GM23338 (cell line): ENCODE measurements around the gene MORC3.

Experiments used
- CREB1 ChIP-seq: fragments of 250-450 bp; sonication (Bioruptor Pico); IDR thresholded peaks from 2 replicates; pipeline ENCODE4 v1.5.0; 2020; ENCODE audit warnings: low read depth, mild to moderate bottlenecking, moderate library complexity
- EZH2 ChIP-seq: fragments of 200-600 bp; sonication (generic); IDR thresholded peaks from one replicate; pipeline ENCODE4 v1.8.0; 2017; ENCODE audit warnings: antibody characterized with exemption, mild to moderate bottlenecking, low read depth; ENCODE audit not compliant: unreplicated experiment
- EZH2phosphoT487 ChIP-seq: fragments of 200-600 bp; sonication (generic); IDR thresholded peaks from one replicate; pipeline ENCODE4 v1.8.1; 2018; ENCODE audit warnings: antibody characterized with exemption; ENCODE audit not compliant: unreplicated experiment
- JUNB ChIP-seq: IDR thresholded peaks from one replicate; pipeline ENCODE4 v1.6.1; 2016; ENCODE audit warnings: antibody characterized with exemption; ENCODE audit not compliant: unreplicated experiment
- NANOG ChIP-seq: IDR thresholded peaks from 2 replicates; pipeline ENCODE4 v1.6.1; 2016; ENCODE audit warnings: antibody characterized with exemption, borderline replicate concordance
- POLR2AphosphoS5 ChIP-seq: IDR thresholded peaks from 2 replicates; pipeline ENCODE4 v1.6.1; 2016; ENCODE audit warnings: antibody characterized with exemption, low read depth
- TF ChIP-seq, protein P1 (sequence below), 2 experiments: fragments of 200-600 bp in 1 of 2; sonication (generic) in 1 of 2; conservative IDR thresholded peaks; 2 replicates each; pipeline versions ENCODE4 v1.5.1 to v1.6.1; 2016 to 2017; ENCODE audit warnings: antibody characterized with exemption in 2 of 2, low read depth in 2 of 2, mild to moderate bottlenecking in 2 of 2, moderate library complexity in 1 of 2

- no peak for TF ChIP-seq NANOG
- TF ChIP-seq, protein P1, sequence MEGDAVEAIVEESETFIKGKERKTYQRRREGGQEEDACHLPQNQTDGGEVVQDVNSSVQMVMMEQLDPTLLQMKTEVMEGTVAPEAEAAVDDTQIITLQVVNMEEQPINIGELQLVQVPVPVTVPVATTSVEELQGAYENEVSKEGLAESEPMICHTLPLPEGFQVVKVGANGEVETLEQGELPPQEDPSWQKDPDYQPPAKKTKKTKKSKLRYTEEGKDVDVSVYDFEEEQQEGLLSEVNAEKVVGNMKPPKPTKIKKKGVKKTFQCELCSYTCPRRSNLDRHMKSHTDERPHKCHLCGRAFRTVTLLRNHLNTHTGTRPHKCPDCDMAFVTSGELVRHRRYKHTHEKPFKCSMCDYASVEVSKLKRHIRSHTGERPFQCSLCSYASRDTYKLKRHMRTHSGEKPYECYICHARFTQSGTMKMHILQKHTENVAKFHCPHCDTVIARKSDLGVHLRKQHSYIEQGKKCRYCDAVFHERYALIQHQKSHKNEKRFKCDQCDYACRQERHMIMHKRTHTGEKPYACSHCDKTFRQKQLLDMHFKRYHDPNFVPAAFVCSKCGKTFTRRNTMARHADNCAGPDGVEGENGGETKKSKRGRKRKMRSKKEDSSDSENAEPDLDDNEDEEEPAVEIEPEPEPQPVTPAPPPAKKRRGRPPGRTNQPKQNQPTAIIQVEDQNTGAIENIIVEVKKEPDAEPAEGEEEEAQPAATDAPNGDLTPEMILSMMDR (conservative IDR thresholded peaks at IDR 0.05; ENCODE audit: low read depth in 2 of 2), result no peak
- no peak for TF ChIP-seq EZH2phosphoT487
- no peak for TF ChIP-seq POLR2AphosphoS5
- no peak for TF ChIP-seq EZH2
- no peak for TF ChIP-seq JUNB
- no peak for TF ChIP-seq CREB1 (CRISPR knock-in tag)
Observed at GRCh38 chr21:36349315-36349714, 29.3 kb downstream of the MORC3 start.
